NCI-H2171 (cell line): ENCODE data around the gene FLNC.
A peak's percentile ranks its signal among the peaks of the same experiment; 100 is the strongest.

Source experiments
- DNase-seq: peaks from one replicate; lab custom pipeline; 2025; lab: John Stamatoyannopoulos, UW

FLNC gene

DNA sequence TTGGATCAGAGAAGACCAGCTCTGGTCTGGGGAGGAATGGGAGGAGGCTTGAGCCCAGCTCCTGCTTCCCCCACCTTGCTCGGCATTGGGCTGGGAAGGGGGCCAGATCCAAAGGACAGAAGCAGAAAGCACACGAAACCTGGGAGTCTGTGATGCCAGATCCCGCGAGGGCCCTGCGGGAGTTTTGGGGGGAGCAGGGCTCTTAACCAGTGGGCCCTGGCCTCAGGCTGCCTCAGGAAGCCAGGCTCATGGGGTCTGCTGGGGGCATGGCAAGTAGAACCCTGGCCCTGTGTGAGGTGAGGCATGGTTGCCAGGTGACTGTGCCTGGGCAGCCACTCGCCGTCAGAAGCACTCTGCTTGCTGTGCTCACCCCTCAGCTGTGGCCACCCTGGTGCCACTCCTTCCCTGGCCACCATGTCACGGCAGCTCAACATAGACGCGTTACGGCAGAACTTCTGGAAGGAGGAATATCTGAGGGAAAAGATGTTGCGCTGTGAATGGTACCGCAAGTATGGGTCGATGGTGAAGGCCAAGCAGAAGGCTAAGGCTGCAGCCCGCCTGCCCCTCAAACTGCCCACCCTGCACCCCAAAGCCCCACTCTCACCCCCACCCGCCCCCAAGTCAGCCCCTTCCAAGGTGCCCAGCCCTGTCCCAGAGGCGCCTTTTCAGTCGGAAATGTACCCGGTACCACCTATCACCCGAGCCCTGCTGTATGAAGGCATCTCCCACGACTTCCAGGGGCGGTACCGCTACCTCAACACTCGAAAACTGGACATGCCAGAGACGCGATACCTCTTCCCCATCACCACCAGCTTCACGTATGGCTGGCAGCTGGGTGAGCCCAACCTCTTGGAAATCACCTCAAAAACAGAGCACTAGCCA lies 36.0 kb downstream of the FLNC start:
- no peak for DNase-seq

DNA sequence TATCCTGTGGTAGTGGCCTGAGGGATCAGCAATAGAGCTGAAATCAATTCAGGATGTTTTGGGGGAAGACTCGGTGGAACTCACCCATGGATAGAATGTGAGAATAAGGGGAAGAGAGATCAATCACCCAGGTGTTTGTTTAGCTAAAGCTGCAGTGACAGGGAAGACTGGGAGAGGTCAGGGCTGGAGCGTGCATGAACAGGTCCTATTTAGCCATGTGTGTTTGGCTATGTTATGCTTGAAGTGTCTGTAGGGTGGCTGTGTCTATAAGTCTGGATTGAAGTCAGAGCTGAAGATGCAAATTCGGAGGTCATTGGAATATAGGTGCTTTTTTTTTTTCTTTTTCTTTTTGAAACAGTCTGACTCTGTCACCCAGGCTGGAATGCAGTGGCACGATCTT lies 37.0 kb downstream of the FLNC start:
- DNase-seq = no peak

DNA sequence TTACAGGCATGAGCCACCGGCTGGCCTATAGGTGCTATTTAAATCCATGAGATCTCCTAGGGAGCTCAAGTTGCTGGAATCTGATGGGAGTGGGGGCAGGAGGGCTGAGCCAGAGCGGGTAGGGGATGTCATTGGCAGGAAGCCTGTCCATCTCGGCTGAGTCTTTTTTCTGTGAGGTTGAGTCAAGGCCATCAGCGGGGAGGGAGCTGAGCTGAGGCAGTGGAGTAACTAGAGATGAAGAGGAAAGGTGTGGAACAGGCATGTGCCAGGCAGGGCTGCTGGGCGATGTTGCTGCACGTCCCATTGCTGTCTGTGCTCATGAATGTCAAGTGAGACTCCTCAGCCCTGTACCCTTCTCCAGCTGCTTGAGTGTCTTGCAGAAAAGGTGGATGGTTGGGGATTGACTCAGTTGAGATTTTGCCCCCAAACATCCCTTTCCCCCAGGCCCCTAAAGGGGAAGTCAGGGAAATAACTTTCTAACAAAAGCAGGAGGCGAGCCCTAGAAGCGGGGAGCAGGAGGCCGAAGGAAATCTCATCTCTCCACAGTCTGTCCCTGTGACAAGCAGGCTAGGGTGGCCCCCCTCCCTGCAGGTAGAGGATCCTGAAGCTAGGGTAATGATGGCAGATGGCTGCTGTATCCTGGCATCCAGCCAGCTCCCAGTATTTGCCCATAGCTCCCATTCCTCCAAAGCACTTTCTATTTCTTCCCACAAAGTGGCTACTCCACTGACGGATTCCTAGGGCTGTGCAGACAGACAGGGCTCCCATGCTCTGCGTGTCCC lies 37.8 kb downstream of the FLNC start:
- DNase-seq = peak; percentile 76

GRCh38 chr7:128868624-128869137 lies 38.5 kb downstream of the FLNC start:
- DNase-seq = no peak

DNA sequence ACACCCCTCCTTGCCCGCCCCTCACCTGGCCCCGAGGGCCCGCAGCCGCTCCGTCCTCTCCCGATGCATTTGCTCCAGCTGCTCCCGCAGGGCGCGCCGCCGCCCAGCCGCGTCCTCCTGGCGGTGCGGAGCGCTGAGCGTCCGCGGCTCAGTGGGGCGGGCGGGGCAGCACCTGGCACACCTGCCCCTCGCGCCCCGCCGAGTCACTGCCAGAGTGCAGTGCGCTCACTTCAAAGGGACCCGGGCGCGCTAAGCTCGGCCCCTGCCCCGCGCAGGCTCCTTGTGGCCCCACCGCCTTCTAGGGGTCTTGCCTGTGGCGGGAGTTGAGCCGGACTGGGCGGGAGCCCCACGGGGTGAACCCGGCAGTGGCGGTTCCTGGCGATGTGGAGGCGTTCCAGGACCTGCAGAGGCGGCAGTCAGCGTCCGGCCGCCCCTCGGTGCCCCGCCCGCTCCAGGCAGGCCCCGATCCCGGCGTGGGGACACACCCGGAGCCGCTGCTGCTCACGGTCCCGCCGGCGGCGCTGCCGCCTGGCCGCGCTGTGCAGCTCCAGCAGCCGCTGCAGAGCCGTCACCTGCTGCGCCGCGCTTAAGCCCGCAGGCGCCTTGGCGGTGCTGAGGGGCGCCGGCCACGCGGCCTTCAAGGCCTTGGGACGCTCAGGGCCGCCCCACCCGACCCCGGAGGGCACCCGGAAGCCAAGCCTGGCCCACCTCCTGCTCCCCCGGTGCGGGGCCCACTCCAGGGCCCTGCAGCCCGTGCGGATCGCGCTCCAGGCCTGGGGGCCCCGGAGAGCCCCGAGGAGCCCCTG lies 39.1 kb downstream of the FLNC start:
- peak; percentile 47 for DNase-seq

DNA sequence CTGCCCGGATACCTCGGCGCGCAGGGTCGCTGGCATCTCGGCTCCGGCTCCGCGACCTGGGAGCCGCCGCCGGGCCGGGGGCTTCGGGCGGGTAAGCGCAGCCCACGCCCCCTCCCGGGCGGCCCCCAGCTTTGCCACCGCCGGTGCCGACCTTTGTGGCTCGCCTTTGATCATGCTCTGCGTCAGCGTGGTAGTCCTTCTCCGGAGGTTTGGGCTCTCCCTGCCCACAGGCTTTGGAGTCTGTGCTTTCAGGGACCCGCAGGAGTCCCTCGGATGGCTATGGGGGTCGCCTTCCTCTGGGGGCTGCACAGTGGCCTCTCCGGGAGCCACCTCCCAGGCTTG lies 39.7 kb downstream of the FLNC start:
- no peak for DNase-seq

DNA sequence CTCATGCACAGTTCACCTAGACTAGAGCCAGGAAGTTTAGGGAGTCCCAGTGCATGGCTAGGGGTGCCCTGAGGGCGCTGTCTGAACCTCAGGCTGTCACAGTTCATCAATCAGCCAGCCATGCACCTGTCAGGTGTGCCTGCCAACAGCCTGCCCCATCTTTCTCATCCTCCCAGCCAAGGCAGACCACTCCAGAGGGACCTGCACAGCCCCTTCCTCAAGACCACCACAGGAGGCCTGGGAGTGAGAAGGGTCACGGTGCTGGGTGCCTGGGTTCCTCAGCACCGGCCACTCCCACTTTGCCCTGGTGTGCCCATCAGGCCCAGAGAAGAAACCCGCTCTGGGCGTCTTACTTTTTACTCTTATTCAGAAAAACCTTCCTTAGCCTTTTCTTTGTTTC lies 40.8 kb downstream of the FLNC start:
- DNase-seq = no peak

- DNase-seq = no peak
Measured at GRCh38 chr7:128872394-128872824, 42.2 kb downstream of the FLNC start.

DNA sequence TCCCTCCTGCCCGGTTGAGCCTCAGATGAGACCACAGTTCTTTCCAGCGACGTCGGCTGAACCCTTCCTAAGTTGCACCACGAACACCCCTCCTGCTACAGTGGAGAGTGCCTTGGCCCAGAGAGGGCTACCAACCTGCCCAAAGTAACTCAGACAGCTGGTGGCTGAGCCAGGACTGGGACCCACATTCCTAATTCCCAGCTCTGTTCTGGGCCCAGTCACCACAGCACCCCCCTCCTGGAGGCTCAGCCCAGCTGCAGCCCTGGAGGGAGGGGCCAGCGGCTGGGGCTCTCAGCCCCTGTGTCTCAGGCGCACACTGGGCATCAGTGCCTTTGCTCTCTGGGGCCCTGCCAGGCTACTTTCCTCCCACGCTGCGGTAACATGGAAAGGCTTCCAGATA lies 43.0 kb downstream of the FLNC start:
- no peak for DNase-seq

DNA sequence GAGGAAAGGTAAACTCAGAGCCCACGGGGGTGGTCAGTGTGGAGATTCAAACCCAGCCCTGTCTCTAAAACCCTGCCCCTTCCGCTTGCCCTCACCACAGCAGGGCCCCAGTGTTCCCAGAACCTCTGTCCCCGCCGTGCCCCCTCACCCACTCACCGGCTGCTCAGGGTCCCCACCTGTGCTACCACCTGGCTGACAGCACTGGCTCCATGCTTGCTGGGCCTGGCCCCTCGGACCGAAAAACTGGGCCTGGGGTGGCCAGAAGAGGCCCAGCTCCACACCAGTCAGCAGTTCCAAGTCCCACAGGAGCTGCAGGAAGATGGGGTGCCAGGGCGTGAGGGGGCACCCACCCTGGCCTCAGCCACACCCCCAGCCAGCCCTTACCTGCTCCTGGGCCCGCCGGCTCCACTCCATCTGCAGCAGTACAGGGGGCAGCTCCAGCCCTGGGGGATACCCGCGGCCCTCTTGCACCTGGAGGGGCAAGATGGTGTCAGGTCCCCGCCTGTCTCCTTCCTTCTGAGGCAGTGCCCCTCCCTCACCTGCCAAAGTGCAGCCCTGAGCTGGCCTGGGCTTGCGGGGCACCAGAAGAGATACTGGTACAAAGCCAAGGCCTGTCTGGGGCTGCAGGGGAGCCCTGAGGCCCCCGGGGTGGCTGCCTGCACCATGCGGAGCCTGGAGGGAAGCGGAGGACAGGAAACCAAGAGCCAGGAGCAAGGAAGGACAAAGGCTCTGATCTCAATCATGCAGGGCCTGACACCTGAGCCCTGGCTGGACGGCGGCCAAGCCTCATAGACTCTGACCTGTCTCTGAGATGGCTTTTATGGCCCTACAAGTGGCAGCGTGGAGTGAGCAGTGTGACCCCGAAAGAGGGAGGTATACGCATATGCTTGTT lies 44.2 kb downstream of the FLNC start:
- DNase-seq = no peak

- peak; percentile 16 for DNase-seq
Measured at GRCh38 chr7:128875523-128875948, 45.3 kb downstream of the FLNC start.

- no peak for DNase-seq
Measured at GRCh38 chr7:128876127-128876526, 45.9 kb downstream of the FLNC start.

- DNase-seq = no peak
Measured at GRCh38 chr7:128876586-128876977, 46.4 kb downstream of the FLNC start.

- no peak for DNase-seq
Measured at GRCh38 chr7:128876978-128877755, 47.0 kb downstream of the FLNC start.

DNA sequence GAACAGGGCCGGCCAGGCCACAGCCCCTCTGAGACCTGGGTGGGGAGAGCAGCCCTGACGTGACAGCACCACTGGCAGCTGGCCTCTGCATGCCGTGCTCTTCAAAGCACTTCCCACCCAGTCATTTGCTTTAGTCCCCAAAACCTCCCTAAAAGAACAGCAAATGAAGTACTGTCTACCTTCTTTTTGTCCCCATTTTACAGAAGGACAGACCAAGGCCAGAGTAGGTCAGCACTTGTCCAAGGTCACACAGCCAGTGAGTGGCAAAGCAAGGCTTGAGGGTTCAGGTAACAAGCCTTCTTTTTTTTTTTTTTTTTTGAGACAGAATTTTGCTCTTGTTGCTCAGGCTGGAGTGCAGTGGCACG lies 47.5 kb downstream of the FLNC start:
- no peak for DNase-seq

DNA sequence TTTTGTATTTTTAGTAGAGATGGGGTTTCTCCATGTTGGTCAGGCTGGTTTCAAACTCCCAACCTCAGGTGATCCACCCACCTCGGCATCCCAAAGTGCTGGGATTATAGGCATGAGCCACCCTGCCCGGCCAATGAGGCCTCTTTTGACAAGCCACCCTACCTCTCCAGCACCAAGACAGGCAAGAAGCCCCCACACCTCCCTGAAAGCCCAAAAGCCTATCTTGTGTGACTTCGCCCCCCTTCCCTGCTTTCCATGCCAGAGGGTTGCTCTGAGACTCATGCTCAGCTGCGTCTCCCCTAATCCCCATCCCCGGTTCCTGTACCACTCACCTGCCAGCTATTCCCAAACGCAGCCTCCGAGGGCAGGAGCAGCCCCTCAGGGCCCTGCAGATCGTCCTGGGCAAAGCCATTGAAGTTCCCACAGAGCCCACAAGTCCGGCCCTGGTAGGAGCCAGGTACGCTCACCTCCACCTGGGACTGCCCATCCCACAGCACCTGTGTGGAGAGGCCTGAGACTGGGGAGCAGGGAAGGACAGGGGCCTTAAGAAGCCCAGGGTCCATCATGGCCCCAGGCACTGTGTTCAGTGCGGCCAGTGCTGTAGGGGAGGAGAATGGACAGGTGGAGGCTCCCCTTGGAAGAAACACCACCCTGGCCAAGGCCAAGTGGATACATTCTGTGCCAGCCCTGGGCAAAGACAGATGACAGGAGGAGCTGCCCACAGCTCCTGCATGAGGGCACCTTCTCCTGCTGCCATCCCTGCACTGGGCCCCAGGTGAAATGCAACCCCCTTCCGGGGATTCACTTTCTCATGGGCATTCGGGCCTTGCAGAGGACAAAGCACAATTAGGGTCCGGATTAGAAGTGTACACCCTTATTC lies 48.3 kb downstream of the FLNC start:
- DNase-seq = no peak

GRCh38 chr7:128879461-128879938 lies 49.3 kb downstream of the FLNC start:
- no peak for DNase-seq

DNA sequence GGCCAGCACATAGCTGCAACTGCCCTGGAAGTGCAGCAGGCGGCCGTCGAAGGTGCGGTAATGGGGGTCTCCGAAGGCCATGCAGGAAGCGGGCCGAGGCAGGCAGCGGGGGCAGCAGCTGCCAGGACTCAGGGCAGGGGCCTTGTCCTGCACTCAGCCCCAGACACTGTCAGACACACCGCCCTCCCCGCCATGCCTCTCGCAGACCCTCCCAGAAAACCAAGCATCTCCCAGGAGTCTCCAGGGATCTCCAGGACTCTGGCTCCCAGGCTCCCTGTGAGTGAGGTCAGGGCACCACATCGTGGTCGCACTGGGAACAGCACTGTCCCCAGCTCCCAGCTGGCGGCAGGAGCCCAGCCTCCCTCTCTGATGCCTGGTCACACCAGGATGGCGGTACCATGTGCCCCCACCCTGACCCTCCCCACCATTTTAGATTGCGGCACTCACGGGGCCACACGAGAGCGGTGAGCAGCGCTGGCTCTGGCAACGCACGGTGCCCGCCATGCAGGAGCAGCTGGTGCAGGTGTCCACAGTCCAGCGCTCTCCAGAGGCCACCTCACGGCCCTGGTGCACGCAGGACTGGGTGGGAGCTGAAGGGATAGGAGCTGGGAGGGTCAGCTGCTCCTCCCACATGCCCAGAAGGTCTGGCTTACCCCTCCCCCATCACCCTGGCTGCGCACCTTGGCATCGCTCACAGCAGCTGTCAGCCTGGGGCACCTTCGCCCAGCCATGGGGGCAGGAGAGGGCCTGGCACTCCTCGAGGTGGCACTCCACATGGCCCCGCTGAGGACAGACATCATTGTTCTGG lies 49.9 kb downstream of the FLNC start:
- peak; percentile 73 for DNase-seq
